HFFc6 (cell line): ENCODE results near the gene BABAM2. TPM values are rescaled to one million over a fixed set of nuclear protein-coding genes. Genes with fewer than 3 reads are reported as not detected.
A peak's percentile ranks its signal among the peaks of the same experiment; 100 is the strongest.

Experiments used
- DNase-seq: peaks from one replicate; pipeline ENCODE4 v3.0.0-alpha.2; 2018
- H3K27ac Mint-ChIP-seq: 2 replicates; pipeline ENCODE4 v1.8.0; 2020; ENCODE audit warnings: mild to moderate bottlenecking, mixed read lengths
- H3K27me3 Mint-ChIP-seq: 2 replicates; pipeline ENCODE4 v1.8.0; 2021; ENCODE audit warnings: mild to moderate bottlenecking, moderate library complexity, mixed read lengths; ENCODE audit not compliant: insufficient read depth
- H3K36me3 Mint-ChIP-seq: 2 replicates; pipeline ENCODE4 v1.8.0; 2021; ENCODE audit warnings: low read depth, mixed read lengths
- H3K4me1 Mint-ChIP-seq: 2 replicates; pipeline ENCODE4 v1.8.0; 2020; ENCODE audit warnings: low read depth, mixed read lengths
- H3K4me3 Mint-ChIP-seq: 2 replicates; pipeline ENCODE4 v1.8.0; 2020; ENCODE audit warnings: mild to moderate bottlenecking, moderate library complexity, mixed read lengths
- H3K9me3 Mint-ChIP-seq: 2 replicates; pipeline ENCODE4 v1.8.0; 2020; ENCODE audit warnings: mild to moderate bottlenecking, mixed read lengths
- total RNA-seq, 6 experiments: library from RNA; stranded (reverse); fragmentation: NEBNext Ultra II Directional; extraction: Animal tissue kit (Norgen Biotek cat#: 25700); gene quantifications; 2 replicates in 1 of 6; 3 replicates in 5 of 6; pipeline ENCODE4 v1.2.3, GENCODE V29; 2021
- TF ChIP-seq, protein P1 (sequence below): fragments of 200-600 bp; sonication (generic); IDR thresholded peaks from 2 replicates; pipeline ENCODE4 v1.5.0; 2021; ENCODE audit warnings: antibody characterized with exemption, mild to moderate bottlenecking

Gene BABAM2
- total RNA-seq, 6 experiments from 2014 or later: 30.8 to 46.6 (median 41.2) TPM

- TF ChIP-seq, protein P1, sequence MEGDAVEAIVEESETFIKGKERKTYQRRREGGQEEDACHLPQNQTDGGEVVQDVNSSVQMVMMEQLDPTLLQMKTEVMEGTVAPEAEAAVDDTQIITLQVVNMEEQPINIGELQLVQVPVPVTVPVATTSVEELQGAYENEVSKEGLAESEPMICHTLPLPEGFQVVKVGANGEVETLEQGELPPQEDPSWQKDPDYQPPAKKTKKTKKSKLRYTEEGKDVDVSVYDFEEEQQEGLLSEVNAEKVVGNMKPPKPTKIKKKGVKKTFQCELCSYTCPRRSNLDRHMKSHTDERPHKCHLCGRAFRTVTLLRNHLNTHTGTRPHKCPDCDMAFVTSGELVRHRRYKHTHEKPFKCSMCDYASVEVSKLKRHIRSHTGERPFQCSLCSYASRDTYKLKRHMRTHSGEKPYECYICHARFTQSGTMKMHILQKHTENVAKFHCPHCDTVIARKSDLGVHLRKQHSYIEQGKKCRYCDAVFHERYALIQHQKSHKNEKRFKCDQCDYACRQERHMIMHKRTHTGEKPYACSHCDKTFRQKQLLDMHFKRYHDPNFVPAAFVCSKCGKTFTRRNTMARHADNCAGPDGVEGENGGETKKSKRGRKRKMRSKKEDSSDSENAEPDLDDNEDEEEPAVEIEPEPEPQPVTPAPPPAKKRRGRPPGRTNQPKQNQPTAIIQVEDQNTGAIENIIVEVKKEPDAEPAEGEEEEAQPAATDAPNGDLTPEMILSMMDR: no peak
- Mint-ChIP-seq H3K27ac (peak overlapping the region; percentile 80), H3K36me3 (peaks cover 27% of the 10 kb centered on the region), H3K9me3 (peaks cover 11% of the 10 kb centered on the region), H3K27me3 (peaks cover 2% of the 10 kb centered on the region; the same call in 1 of the 2 replicates), H3K4me1 (peaks cover 78% of the 10 kb centered on the region), H3K4me3 (no peak overlapping the region; the same call in 1 of the 2 replicates)
- no peak for DNase-seq
Measured at GRCh38 chr2:27886322-27886721, 4.2 kb upstream of the BABAM2 start.

DNA sequence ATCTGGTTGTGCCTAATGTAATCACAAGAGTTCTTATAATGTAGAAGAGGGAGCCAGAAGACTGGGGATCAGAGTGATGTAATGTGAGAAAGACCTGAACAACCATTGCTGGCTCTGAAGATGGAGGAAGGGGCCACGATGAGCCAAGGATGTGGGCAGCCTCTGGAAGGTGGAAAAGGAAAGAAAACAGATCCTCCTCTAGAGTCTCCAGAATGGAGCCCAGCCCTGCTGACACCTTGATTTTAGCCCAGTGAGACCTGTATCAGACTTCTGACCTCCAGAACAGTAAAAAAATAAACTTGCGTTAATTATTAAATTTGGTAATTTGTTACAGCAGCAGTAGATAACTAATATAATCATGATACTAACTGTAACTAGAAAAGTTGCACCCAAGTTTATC, 3.4 kb upstream of the BABAM2 start:
- H3K4me3 Mint-ChIP-seq: no peak overlapping the region
- H3K27me3 Mint-ChIP-seq: peaks cover 2% of the 10 kb centered on the region; the same call in 1 of the 2 replicates
- no peak for DNase-seq
- TF ChIP-seq, protein P1: no peak
- H3K9me3 Mint-ChIP-seq: peaks cover 5% of the 10 kb centered on the region
- H3K27ac Mint-ChIP-seq: peak overlapping the region; percentile 68
- H3K36me3 Mint-ChIP-seq: peaks cover 21% of the 10 kb centered on the region
- peaks cover 78% of the 10 kb centered on the region for H3K4me1 Mint-ChIP-seq

DNA sequence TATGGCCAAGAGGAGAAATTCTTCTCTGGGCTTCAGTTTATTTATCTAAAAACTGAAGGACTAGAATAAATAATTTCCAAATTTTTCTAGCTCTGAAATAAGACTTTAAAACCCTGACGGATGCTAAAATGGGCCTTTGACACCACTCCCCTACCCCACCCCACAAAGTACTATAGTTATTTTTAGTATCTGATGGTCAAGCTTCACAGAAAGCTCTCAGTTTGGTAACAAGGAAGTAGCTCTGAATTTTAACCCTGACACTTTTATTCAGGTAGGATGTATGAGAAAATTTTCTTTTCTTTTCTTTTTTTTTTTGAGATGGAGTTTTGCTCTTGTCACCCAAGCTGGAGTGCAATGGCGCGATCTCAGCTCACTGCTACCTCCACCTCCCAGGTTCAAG, 2.7 kb upstream of the BABAM2 start:
- H3K27me3 Mint-ChIP-seq: peaks cover 2% of the 10 kb centered on the region; the same call in 1 of the 2 replicates
- no peaks in the 10 kb centered on the region for H3K9me3 Mint-ChIP-seq
- H3K27ac Mint-ChIP-seq: peak overlapping the region; percentile 98; the same call in 1 of the 2 replicates
- DNase-seq: no peak
- TF ChIP-seq, protein P1: no peak
- H3K4me3 Mint-ChIP-seq: no peak overlapping the region; the same call in 1 of the 2 replicates
- peaks cover 14% of the 10 kb centered on the region; the same call in 1 of the 2 replicates for H3K36me3 Mint-ChIP-seq
- peaks cover 79% of the 10 kb centered on the region for H3K4me1 Mint-ChIP-seq

DNA sequence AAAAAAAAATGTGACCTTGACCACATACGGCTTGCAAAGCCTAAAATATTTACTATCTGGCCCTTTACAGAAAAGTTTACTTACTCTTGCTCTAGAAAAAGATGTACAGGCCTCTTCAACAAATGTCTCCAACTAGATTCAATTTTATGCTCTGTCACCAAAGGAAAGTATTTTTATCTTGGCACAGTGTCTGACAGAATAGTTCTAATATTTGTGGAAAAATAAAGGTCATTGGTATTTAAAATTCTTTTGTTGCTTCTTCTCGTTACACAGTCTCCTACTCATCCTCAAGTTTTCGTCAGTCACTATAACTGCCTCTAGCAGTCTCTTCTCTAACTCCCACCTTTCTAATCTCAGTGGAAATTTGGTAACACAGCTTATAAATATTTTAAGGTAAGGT, 1.7 kb upstream of the BABAM2 start:
- Mint-ChIP-seq H3K4me1 (peaks cover 81% of the 10 kb centered on the region), H3K9me3 (no peaks in the 10 kb centered on the region), H3K27ac (peak overlapping the region; percentile 98), H3K4me3 (peak overlapping the region; percentile 97), H3K27me3 (peaks cover 2% of the 10 kb centered on the region; the same call in 1 of the 2 replicates), H3K36me3 (peaks cover 14% of the 10 kb centered on the region; the same call in 1 of the 2 replicates)
- TF ChIP-seq, protein P1: no peak
- peak; percentile 78 for DNase-seq

- Mint-ChIP-seq H3K9me3 (no peaks in the 10 kb centered on the region), H3K4me3 (peak overlapping the region; percentile 97), H3K27me3 (peaks cover 2% of the 10 kb centered on the region; the same call in 1 of the 2 replicates), H3K4me1 (peaks cover 76% of the 10 kb centered on the region), H3K27ac (peak overlapping the region; percentile 98), H3K36me3 (peaks cover 23% of the 10 kb centered on the region)
- TF ChIP-seq, protein P1: no peak
- no peak for DNase-seq
Measured at GRCh38 chr2:27889774-27890145, 769 bp upstream of the BABAM2 start.
